HG03060 (cell line): ENCODE results near the gene BMF.
"Not testable (repeated sequence)": the region's sequence is repeated elsewhere in the genome, so short reads cannot be mapped to it uniquely, and the experiment has no call there.

Source experiments
- ATAC-seq: cut with Tn5 transposase; IDR thresholded peaks from one replicate; pipeline ENCODE4 v1.9.1; 2021; ENCODE audit warnings: low read depth, moderate number of reproducible peaks; ENCODE audit not compliant: unreplicated experiment

The BMF gene

DNA sequence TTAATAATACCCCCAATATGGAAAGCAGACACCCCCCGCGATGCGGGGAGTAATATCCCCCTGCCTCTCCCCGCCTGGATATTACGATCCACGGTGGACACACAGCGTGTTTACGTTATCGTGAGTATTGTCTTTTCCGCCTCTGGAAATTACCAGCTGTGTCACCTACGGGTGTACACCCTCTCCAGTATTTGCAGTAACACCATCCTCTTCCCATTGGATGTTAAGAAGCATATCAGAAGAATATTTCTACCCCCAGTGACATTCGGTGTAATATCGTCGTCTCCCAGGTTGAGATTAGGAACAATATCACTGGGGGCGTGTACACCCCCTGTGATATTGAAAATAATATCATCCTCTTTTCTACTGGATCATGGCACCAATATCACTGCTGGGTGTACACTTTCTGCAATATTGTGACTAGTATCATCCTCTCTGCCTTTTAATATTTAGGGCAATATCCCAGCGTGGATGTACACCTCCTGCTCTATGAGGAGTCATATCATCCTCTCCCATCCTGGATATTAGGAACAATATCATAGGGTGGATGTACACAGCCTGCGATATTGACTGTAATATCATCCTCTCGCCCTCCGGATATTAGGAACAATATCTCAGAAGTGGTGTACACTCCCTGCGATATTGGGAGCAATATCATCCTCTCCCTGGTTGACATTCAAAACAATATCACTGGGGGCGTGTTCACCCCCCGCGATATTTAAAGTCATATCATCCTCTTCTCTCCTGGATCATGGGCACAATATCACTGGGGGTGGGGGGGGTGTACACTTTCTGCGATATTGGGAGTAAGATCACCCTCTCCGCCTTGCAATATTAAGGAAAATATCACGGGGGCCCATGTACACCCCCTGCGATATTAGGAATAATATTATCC lies 20.3 kb upstream of the BMF start:
- ATAC-seq: no peak

DNA sequence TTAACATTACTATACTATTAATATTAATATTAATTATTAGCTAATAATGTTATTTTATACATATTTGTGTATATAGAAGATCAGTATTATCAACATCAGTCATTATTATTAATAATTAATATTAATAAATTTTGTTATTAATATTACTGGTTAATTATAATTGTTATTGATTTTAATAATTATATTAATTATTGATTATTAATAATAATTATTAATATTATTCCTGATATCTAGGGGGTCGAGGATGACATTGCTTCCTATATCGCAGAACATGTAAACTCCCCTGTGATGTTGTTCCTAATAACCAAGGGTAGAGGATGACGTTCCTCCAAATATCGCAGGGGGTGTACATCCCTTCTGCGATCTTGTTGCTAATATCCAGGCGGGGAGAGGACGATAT lies 17.3 kb upstream of the BMF start:
- ATAC-seq: no peak

DNA sequence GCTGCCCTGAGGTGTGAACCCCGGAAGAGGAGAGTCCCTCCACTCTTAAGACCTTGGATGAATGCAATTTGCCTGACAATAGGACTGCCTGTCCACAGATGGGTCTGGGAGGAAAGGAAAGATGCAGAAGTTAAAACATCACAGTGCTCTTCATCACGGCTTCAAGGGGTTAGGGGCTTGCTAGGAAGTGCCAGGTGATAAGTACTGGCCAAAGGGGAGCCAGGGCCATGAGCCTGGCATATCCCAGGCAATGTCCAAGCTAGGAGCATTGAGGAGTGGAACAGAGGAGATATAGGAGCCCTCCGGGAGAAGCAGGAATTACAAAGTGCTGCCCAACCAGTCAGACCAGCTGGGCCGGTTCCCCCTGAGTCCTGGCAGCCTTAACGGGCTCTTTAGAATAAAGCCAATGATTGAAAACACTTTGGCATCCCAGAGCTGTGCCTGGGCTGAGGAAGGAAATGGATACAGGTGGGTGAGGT lies 16.2 kb upstream of the BMF start:
- not testable (repeated sequence) for ATAC-seq

DNA sequence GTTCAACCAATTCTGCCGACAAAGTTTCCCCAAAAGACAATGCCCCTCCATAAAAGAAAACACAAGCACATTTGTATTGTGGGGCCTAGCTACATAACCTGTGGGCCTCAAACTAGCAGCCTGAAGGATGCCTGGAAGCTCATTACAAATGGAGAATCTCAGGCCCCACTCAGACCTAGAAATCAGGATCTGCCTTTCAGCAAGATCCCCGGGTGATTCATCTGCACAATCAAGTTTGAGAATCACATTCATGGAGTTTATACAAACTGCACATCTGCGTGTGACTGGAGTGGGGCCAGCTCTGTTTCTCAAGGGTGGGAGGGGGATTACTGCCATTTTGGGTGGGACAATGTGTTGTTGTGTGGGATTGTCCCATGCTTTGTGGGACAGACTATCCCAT lies 15.7 kb upstream of the BMF start:
- ATAC-seq: not testable (repeated sequence)

DNA sequence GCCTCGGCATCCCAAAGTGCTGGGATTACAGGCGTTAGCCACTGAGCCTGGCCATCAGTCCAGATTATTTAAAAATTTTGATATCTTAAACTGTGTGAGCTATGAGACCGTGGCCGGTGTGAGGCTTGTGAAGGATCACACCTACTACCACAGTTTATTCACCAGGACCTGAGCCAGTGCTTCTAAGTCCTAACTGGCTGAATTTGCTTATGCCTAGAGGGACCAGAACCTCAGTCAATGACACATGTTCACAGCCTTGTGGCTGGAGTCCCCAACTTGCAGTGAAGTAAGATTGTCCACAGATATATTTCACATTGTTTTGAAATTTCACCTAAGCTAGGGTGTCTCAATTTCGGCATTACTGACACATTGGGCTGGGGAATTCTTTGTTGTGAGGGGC lies 15.2 kb upstream of the BMF start:
- not testable (repeated sequence) for ATAC-seq

DNA sequence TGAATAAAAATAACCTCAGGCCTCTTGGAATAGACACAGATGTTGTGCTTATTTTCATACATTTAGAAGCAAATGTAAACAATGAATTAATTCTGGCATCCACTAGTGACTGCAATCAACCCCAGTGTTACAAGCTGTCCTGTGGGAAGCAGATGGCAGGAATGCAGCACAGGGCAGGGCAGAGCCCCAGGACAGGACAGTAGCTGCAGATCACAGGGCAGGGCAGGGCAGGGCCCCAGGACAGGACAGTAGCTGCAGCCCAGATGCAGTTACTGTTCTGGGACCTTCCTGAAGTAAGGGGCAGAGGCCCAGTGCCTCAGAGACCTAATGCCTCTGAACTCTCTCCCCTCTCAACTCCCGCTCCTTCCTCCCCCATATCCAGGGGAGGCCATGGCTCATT lies 14.3 kb upstream of the BMF start:
- not testable (repeated sequence) for ATAC-seq

DNA sequence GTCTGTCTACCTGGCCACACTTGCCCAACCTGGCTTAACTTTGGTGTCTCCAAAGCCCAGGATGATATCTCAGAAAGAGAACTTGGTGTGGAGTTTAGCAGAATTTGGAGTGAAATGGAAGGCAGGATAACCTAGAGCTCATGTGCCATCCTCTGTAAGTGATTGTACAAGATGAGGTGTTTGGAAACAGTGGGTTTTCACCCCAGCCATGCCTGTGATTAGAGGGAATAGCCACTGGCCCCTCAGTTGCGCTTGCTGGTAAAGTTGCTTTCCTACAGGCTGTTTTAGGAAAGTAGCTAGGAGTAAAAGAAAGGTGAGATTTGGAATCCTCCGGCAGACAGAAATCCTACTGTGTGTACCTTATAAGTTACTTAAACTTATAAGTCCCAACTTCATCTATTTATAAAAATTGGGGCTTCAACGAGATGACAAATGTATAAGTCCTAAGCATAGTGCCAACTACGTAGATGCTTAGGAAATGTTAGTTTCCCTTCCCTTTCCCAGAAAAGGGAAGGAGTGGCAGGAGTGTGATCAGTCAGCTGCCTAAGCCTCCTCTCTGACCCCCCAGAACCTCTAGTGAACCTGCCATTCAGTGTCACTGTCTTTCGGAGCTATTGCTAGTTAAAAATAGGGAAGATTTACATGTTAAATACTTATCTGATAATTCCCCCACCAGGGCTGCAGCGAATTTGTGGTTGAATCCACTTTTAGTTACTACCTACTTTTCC lies 13.4 kb upstream of the BMF start:
- ATAC-seq: no peak

DNA sequence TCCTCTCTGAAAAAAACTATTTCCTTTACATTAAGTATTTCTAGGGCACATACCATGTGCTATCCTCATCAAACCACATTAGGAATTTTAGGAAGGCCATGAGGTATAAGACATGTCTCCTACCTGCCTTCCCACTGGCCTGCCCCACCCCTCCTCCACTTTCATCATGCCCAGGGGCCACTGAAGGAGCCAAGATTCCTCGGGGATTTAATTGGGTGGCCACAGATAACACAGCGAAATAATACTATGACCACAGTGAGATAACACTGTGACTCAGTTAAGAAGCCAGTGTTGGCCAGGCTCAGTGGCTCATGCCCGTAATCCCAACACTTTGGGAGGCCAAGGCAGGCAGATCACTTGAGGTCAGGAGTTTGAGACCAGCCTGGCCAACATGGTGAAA lies 9.8 kb upstream of the BMF start:
- ATAC-seq: no peak

DNA sequence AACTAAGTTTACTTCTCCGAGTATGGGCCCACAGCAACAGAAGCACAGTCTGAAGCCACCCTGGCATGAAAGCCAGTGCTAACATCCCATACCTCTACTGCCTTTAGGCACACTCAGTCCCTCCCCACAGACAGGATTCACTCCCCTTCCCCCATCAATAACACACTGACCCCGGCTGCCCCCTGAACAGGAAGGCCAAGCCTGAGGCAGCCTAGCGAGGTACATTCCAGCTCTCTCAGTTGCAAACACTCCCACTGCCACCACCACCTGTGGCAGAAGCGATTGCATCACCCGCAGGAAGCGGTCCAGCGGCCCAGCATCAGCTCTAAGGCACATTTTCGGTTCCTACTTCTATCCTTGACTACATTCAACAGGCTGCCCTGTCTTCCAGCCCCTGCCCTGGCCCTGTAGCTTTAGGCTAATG lies 7.0 kb upstream of the BMF start:
- no peak for ATAC-seq

DNA sequence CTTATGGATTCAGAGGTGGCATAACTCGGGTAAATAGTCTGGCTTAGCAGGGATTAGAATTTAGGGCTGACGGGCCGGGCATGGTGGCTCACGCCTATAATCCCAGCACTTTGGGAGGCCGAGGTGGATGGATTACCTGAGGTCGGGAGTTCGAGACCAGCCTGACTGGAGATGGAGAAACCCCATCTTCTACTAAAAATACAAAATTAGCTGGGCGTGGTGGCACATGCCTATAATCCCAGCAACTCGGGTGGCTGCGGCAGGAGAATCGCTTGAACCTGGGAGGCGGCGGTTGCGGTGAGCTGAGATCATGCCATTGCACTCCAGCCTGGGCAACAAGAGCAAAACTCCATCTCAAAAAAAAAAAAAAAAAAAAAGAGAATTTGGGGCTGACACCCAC lies 6.4 kb upstream of the BMF start:
- not testable (repeated sequence) for ATAC-seq

DNA sequence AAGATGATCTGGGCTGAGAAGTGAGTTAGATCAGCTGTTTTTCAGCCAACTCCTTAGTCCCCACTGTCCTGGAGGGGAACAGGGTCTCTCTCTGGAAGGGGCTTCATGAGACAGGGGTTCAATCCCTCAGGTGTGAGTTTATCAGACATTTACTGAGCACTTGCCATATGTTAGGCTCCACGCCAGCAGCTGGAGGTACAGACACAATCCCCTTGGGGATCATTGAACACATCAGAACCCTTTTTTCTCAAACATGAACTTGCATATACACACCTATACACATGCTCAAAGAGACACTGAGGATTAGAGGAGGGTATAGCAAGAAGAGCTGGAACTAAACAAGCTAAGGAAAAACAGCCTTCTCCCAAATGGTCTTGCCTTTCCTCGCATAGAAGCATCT lies 5.5 kb upstream of the BMF start:
- ATAC-seq: no peak

DNA sequence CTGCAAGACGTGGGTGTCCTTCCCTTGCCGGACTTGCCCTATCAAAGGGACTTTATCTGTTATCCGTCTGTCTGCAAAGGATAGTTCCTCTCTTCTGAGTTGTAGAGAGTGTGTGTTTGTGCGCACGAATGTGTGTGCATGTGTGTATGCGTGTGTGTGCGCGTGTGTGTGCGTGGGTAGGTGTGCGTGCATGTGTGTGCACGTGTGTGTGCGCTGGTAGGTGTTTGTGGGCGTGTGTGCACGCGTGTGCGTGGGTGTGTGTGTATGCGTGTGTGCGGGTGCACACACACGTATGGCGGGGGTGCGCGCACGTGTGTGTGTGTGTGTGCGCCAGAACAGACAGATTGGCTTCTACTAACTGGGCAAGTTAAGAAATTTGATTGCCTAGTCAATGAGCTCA lies 4.1 kb upstream of the BMF start:
- no peak for ATAC-seq

DNA sequence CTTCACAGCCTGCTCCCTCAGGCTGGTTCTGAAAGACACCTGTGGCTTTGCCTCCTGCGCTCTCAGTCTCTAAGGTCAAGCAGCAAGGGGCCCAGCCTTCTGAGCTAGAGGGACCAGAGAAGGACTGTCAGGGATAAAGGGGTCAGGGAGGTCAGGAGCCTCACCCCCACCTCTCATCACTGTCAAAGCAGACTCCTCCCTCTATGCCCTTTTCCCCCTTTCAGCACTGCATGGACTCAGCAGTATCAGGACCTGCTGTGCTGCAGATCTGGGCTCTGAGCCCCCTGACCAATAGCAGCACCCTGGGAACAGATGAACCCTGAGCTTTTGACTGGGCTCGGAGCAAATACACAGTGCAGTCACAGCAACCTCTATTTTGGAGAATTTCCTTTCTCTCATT lies 3.2 kb upstream of the BMF start:
- no peak for ATAC-seq

DNA sequence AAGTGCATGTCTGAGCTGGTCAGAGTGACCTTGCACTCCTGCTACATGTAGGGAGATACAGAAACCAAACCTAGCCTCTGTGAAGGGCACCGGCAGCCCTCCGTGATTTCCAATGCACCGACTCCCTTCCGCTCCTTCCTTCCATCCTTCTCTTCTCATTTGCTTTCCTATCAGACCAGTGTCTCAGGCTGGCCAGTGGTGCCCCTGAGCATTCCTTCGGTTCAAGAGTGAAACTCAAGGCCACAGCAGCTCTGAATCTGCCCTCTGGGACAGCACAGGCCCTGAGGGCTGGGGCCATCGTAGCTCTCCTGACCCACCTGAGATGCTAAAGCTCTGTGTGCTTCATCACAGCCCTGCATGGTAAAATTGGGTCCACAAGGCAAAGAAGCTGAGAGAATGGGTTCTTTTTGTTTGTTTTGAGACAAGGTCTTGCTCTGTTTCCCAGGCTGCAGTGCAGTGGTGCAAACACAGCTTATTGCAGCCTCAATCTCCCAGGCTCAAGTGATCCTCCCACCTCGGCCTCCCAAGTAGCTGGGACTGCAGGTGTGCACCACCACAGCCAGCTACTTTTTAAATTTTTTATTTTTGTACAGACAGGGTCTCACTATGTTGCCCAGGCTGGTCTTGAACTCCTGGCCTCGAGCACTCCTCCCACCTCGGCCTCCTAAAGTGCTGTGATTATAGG lies 2.3 kb upstream of the BMF start:
- ATAC-seq: no peak

DNA sequence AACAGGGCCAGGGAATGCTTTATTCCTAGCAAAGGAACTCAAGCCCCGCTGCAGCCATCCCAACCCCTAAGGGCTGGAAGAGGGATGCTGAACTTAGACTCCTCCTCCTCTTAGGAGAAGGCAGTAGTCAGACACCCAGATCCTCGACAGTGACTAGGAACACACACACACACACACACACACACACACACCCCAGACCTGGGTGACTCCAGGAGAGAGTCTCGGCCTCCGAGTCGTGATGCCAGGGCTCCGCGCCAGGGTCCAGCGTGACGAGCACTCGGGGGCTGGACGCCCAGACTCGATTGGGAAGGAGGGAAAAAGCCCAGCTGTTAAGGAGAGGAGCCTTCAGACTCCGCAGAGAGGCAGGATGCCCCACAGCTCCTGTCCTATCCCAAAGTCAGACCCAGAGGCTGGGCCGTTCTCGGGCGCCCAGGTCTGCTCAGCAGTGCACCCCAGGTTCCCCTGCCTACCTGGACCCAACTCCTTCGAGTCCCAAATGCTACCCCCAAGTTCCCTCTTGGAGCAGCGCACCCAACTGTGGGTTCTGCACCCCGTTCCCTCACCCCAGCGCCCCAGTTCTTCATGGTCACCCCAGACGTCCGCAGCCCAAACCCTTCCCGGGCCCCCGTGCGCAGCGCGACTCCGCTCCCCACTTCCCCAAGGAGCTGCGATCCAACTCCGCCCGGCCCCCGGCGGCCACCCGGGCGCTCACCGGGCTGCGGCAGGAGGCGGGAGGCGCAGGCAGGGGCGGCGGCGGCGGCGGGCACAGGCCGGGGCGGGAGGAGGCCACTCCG lies 421 bp downstream of the BMF start:
- no peak for ATAC-seq

DNA sequence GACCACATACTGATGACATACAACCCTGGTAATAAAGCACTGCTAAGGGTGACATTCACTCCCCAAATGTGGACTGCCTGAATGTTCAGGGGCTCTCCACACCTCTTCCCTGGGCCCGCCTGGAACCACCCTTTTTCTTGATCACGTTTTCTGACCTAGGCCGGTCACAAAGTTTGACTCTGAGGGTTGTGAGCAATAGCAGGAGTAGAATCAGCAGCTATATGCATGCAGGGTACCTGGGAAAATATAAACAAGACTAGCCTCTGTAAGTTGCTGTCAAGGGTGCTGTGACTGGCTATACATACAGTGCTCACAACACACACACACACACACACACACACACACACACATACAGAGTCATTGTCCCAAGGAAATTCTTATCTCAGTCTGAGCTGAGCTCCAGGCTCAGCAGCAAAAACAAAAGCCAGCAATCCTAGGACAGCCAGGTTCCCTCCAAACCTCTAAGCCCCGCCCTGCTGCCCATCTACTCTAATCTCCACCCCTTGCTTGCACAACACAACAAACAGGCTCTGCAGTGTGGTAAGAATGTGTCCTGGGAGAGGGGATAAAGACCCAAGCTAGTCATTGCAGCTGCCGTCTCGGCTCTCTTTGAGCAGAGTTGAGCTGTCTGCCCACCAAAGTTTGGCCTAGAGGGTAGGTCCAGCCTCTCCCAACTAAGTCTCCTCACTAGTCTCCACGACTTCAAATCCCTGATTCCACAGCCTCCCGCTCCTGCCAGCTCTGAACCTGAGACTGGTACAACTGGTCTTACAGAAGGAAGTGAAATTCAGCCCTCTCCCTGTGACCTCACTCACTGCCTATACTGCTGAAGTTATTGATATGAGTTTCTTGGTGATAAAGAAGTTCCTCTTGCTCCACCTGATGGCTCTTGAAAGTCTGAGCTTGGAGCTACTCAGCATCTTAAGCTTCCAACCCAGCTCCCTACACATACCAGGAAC lies 2.2 kb downstream of the BMF start:
- no peak for ATAC-seq

DNA sequence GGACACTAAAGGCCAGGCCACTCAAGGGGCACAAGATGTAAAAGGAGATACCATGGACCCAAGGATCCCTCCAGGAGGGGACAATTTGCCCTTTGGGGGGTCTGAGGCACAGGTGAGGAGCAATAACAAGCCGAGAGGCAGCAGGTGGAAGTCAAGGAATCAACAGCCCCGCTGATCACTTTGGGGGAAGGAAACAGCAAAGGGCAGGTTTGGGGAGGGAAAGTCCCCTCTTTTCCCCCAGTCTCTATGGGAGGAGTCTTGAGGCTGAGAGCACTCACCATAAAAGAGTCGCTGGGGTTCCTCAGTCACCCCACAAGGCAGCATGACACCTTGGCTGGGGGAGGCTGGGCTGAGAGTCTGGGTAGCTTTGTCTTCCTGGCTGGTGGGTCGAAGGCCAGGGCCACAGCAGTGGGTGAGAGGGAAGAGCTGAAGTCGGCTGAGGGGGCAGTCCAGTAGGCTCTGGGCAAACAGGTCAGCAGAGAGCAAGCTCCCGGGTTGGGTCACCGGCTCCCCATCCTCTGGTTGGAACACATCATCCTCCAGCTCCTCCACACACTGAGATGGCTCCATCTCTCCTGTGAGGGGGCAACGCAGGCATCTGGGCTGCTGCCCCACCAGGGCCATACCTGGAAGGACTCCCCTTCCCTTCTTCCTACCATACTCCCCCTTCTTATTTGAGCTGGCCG lies 3.0 kb downstream of the BMF start:
- ATAC-seq: no peak

DNA sequence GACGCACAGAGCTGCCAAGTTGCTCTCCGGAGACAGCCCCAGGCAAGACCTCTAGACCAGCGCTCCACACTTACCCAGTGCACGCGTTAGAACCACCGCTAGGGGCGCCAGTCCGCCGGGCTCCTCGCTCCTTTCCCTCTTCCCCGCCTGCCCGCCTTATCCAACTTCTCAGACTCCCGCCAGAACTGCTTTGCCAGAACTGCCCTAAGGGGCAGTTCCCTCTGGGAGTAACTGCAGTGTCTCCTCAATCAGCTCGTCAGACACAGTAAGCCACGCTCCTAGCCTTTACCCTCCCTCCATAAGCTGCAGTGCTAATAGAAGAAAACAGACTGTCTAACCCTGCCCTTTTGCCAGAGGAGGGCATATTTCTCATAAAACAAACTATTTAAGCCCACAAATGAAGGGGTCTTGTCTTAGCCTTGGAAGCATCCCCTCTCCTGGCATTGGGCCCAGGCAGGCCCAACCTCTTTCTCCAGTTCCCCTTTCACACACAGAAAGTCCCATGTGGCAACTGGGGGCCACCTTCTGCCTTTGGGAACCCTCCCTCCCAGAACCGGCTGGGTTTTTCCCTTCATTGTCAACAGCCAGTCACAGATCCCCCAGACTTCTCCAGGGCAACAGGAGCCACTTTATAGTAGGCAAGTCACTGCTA lies 3.7 kb downstream of the BMF start:
- no peak for ATAC-seq
